Fibroblast of lung (primary cell): Measurements from ENCODE around the gene TMEM30A.

Experiments
- EZH2 ChIP-seq: IDR thresholded peaks from 2 replicates; pipeline ENCODE4 v1.5.1; 2012; ENCODE audit warnings: low read length, control low read depth, mild to moderate bottlenecking; ENCODE audit errors: missing control alignments
- TF ChIP-seq, protein P1 (sequence below), 2 donors: IDR thresholded peaks in 1 of 2; conservative IDR thresholded peaks in 1 of 2; 1 replicate in 1 of 2; 2 replicates in 1 of 2; pipeline ENCODE4 v1.5.1; 2011 to 2012; ENCODE audit warnings: low read length in 2 of 2, control low read depth in 1 of 2, inconsistent platforms in 1 of 2, low read depth in 1 of 2, mild to moderate bottlenecking in 1 of 2

DNA sequence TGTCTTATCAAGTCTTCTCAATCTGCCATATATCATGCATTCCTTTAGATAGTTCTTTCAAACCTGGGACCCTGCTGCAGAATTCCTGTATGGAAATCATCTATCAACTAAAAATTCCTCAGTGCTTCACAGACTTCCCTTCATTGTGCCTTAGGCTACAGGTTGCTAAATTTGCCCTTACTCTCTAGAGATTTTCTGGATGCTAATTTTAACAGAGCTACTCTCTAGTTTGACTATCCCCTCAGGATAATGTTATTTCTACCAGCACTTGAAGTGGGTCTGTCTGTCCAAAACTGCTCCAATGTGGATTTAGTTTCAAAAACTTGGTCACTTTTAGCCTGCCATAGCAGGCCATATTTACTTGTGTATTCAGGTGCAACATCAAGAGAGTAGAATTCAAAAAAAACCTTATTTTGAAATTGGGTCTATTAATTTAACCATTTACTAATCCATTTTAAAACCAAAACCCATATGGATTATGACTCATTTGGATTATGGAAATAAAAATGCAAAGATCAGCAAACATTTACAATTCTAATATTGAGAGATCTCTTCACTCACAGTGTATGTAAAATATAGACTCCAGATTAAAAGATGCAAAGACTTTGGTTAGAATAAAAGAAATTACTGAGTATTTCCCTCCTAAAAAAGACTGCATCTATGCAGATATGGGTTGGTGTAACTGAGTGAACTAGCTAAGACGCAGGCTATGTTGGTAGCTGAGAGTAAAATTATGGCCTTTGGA, 27.1 kb downstream of the TMEM30A start:
- TF ChIP-seq EZH2: no peak
- TF ChIP-seq, protein P1, sequence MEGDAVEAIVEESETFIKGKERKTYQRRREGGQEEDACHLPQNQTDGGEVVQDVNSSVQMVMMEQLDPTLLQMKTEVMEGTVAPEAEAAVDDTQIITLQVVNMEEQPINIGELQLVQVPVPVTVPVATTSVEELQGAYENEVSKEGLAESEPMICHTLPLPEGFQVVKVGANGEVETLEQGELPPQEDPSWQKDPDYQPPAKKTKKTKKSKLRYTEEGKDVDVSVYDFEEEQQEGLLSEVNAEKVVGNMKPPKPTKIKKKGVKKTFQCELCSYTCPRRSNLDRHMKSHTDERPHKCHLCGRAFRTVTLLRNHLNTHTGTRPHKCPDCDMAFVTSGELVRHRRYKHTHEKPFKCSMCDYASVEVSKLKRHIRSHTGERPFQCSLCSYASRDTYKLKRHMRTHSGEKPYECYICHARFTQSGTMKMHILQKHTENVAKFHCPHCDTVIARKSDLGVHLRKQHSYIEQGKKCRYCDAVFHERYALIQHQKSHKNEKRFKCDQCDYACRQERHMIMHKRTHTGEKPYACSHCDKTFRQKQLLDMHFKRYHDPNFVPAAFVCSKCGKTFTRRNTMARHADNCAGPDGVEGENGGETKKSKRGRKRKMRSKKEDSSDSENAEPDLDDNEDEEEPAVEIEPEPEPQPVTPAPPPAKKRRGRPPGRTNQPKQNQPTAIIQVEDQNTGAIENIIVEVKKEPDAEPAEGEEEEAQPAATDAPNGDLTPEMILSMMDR (conservative IDR thresholded peaks at IDR 0.05 in 1 of 2, IDR thresholded peaks at IDR 0.05 in 1 of 2; ENCODE audit: low read depth in 1 of 2, low read length in 2 of 2): no peak
